ENCODE measurements around the gene NABP2.

NABP2 gene

DNA sequence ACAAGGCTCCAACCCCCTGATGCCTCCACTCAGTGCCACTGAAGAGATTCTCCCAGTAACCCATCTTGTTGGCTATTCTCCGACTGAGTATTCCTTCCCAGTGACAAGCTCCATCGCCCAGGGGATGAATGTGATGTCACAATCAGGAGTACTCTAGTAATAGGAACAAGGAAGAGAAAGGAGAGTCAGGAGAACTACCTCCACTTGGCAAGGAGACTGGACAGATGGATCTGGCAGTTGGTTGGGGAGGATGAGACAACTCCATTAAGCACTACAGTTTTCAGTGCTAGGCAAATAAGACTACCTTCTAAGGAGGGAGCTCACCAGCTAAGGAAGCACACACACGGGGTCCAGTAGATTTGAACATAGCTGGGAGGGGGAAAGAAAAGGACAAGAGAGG is 7.7 kb upstream of the NABP2 start:
- no peak for DNase-seq

- DNase-seq, result no peak
Measured at GRCh38 chr12:56219840-56220239, 4.3 kb upstream of the NABP2 start.

DNA sequence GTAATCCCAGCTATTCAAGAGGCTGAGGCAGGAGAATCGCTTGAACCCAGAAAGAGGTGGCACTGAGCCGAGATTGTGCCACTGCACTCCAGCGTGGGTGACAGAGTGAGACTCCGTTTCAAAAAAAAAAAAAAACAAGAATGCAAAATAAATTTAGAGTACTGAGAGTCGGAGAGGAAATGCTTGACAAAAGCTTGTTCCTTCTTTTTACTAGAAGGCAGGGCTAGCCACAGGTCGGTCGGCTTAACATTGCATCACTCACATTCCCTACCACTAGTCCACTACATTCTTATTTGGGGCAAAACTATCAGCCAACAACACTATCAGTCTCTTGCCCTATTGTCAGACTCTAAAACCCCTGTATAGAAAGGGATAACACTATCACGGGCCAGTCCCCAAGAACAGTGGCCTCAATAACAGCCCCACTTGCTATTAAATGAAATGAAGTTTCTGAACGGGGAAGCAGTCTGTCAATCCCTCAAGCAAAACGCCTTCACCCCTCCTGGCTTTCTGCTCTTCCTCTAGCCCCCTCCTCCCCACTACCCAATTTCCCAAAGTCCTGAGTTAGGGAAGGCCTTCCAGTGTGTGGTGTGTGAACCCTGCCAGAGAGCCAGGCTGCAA is 3.4 kb upstream of the NABP2 start:
- peak; percentile 52 for DNase-seq

DNA sequence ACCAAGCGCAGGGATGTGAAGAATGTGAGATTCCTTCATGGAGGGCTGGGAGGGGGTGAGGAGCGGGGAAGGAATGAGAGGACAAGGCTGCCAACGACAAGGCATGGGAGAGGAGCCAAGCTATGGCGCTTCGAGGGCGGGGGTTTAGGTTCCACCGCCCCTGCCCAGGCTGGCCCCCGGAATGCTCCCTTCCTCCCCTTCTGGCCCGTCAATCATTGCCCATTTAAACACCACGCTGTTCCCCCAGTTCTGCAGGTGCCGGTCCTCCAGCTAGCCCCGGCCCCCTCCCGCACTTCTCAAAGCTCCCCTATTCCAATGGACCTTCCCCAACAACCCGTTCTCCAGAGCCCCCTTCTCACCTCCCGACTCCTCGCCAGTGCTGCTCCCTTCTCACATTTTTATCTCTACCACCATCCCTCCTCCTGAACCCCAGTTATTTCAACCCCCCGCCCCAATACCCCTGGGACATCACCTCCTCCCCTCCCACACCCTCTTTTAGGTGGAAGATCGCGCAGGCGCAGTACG is 2.8 kb upstream of the NABP2 start:
- DNase-seq, result peak; percentile 87

DNA sequence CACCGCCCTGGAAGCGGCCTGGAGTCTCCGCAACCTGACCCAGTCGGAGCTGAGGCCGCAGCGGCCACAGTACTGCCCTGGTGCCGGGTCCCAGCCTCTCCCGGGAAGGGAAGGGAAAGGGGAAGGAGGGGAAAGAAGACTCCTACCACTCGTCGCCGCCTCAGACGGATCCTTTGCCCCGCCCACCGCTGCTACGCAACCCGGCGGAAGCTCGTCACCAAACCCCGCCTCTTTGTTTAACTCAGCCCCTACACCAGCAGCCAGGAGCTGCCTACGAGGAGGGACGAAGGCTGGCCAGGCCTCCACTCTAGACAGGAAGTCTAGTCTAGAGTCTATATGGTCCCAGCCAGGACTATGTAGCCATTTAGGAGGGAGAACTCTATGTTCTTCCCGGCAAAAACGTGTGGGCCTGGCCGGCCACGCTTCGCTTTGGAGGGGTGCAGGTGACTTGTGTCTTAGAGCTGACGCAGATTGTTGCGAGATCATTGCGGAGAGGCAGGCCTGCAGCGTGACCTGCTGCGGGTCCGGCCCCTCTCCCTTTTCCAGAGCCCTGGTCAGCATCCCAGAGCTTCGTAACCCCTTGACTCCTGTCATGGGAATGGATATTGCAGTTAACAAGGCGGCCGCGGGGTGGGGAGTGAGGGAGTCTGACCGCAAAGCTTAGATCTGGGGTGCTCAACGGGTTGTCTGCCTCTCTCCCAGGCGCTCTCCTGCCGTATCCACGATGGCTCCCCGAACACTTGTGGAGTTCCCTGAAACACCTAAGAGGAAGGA is 2.2 kb upstream of the NABP2 start, which contains the start of gene RNF41:
RNF41 (minus strand) TSS at position 166 of the 774 bp plus-strand sequence. CDS start 7,875 bp downstream, outside the sequence.
- peak; percentile 98 for DNase-seq

DNA sequence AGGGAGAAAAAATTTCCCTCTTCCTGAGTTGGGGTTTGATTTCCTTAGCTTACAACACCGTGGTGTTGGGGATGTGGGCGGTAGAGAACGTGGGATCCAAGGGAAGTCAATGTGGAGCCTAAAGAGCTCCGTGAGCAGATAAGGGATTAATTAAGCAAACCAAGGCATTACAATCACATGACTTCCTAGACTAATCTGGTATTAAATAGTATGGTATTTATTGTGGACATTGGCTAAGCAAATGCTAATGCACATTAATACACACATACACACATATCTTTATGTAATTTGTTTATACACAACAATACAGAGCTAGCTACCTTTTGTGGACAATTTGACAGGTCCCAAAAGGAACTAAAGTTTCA is 1.6 kb upstream of the NABP2 start:
- no peak for DNase-seq

DNA sequence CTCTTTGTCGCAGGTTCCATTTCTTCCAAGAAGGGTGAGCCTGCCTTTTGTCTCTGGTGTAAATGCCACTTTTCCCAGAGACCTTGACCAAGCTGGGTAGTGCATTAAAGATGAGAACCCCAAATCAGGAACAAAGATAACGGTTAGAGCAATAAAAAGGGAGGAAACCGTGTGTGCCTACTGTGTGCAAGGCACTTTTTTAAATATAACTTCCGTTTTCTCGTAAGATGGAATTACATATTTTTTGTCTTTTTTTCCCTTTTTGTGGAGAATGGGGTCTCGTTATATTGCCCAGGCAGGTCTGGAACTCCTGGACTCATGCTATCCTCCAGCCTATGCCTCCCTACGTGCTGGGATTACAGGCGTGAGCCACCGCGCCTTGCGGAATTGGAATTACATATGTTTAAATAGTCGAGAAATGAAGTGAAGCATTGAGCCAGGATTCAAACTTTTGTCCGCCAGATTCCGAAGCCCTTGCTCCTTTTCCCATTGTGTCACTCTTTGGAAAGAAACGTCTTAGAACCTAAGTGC is 506 bp upstream of the NABP2 start:
- no peak for DNase-seq

GRCh38 chr12:56224954-56225353 is 812 bp downstream of the NABP2 start:
- DNase-seq, result no peak

- no peak for DNase-seq
Measured at GRCh38 chr12:56229082-56229481, 4.9 kb downstream of the NABP2 start.

- DNase-seq, result no peak
Measured at GRCh38 chr12:56229916-56230431, 5.8 kb downstream of the NABP2 start, which contains the start of gene SLC39A5. SLC39A5 (plus strand) TSS chr12:56230051; CDS start chr12:56231275, 1,224 bp downstream.

GRCh38 chr12:56230432-56231183 is 6.5 kb downstream of the NABP2 start:
- no peak for DNase-seq

- DNase-seq, result no peak
Measured at GRCh38 chr12:56231184-56231582, 7.0 kb downstream of the NABP2 start.

- DNase-seq, result no peak
Measured at GRCh38 chr12:56234746-56235436, 10.7 kb downstream of the NABP2 start.

GRCh38 chr12:56236091-56236490 is 11.9 kb downstream of the NABP2 start:
- no peak for DNase-seq

DNA sequence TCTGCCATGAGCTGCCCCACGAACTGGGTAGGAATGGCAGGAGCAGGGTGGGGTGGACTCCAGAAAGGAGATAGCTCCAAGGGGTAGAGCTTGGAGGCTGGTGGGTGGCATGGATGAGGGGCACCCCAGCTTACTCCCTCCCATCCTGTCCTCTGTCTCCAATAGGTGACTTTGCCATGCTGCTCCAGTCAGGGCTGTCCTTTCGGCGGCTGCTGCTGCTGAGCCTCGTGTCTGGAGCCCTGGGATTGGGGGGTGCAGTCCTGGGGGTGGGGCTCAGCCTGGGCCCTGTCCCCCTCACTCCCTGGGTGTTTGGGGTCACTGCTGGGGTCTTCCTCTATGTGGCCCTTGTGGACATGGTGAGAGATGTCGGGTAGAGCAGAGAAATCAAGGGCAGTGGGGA is 12.8 kb downstream of the NABP2 start:
- no peak for DNase-seq

GRCh38 chr12:56237552-56237951 is 13.4 kb downstream of the NABP2 start:
- DNase-seq, result no peak

- DNase-seq, result no peak
Measured at GRCh38 chr12:56241424-56242303, 17.5 kb downstream of the NABP2 start.

- no peak for DNase-seq
Measured at GRCh38 chr12:56242986-56243385, 18.8 kb downstream of the NABP2 start.

- no peak for DNase-seq
Measured at GRCh38 chr12:56243731-56244181, 19.6 kb downstream of the NABP2 start.

- DNase-seq, result no peak
Measured at GRCh38 chr12:56244494-56244893, 20.4 kb downstream of the NABP2 start.

DNA sequence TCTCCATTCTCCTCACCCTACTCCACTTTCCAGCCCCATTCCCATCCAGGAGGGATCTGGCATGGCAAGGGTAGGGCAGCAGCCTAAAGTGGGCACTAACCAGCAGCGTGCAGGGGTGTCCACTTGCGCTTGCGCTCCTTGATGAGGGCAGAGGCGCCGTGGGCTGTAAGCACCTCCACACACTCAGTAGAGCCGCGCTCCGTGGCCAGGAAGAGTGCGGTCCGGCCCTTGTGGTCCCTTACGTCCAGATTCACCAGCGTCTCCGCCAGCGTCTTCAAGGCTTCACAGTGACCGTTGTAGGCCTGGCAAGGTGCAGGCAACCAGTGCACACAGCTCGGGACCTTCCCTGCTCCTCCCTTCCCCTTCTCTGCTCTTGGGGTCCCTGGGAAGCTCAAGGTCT is 23.8 kb downstream of the NABP2 start:
- DNase-seq, result no peak
